Pancreas (tissue), 10 donors: ENCODE results near the gene DNM3. TPM values are rescaled to one million over a fixed set of nuclear protein-coding genes. Genes with fewer than 3 reads are reported as not detected.

ENCODE experiments used
- ATAC-seq, 4 donors: fragments of 200-7000 bp; cut with Tn5 transposase; one replicate each; pipeline versions ENCODE4 v1.8.0 to v1.9.1; 2020; ENCODE audit warnings: mild to moderate bottlenecking in 4 of 4, moderate library complexity in 4 of 4
- DNase-seq, 6 donors: peaks; one replicate each; pipeline ENCODE4 v3.0.0-alpha.2; 2020
- FAIRE-seq: peaks from 2 replicates; lab custom pipeline; 2012; peaks lifted over from hg19 to GRCh38; lab: Jason Lieb, UNC
- H3K27ac ChIP-seq, 4 donors: fragments of 200-600 bp; sonication (generic); 1 replicate in 3 of 4; 2 replicates in 1 of 4; pipeline versions ENCODE4 v1.5.0 to v1.8.0; 2020
- H3K27me3 ChIP-seq, 4 donors: fragments of 200-600 bp; one replicate each; pipeline ENCODE4 v1.8.0; 2021
- H3K36me3 ChIP-seq, 3 donors: fragments of 200-600 bp; sonication (generic) in 1 of 3; one replicate each; pipeline versions ENCODE4 v1.5.0 to v1.8.0; 2020 to 2021
- H3K4me1 ChIP-seq, 3 donors: fragments of 200-600 bp; one replicate each; pipeline ENCODE4 v1.8.0; 2021
- H3K4me3 ChIP-seq, 4 donors: fragments of 200-600 bp; sonication (generic) in 2 of 4; one replicate each; pipeline versions ENCODE4 v1.5.0 to v1.8.0; 2020 to 2021
- H3K9me3 ChIP-seq, 4 donors: fragments of 200-600 bp; one replicate each; pipeline ENCODE4 v1.8.0; 2021
- WGBS, 2 donors: extraction: QIAGEN DNeasy Blood & Tissue Kit; methylation state at CpG; one replicate each; pipeline ENCODE4 v1.1.7; 2013; 5-methylcytosine and 5-hydroxymethylcytosine counted together
- intact Hi-C, 3 donors: fragments of 100-400 bp; cut with DNase I; formaldehyde crosslinking; loops; one replicate each; pipeline versions ENCODE4 v1.11.1 to v1.14.2; 2022
- polyA plus RNA-seq, 2 donors: library from polyadenylated mRNA; stranded (reverse); fragments of 200-250 nt; gene quantifications; one replicate each; pipeline ENCODE4 v1.2.3, GENCODE V29; 2013
- total RNA-seq, 6 donors: library from RNA; stranded (reverse); fragmentation: NEBNext Ultra II Directional in 4 of 6; extraction: Animal tissue kit (Norgen Biotek cat#: 25700) in 4 of 6; gene quantifications; one replicate each; pipeline versions ENCODE4 v1.2.1 to v1.2.4, GENCODE V29; 2021 to 2023
- TF ChIP-seq, protein P1 (sequence below), 4 donors: fragments of 200-600 bp; sonication (generic) in 3 of 4; IDR thresholded peaks; one replicate each; pipeline versions ENCODE4 v1.5.0 to v1.8.0; 2021; ENCODE audit warnings: antibody characterized with exemption in 4 of 4
- donor health status: healthy with polysubstance abuse.
- donor health status: DM: no; HTN: no; CAD: no; lungs with moderate emphysema.
- donor health status: DM: no; HTN: no; CAD: no.
- donor health status: control.
- donor health status: control.
- donor health status: Bipolar disorder and iron deficiency.
- donor health status: DM: yes; HTN: yes; CAD: no.
- donor health status: DM: no; HTN: no; CAD: no.
- donor health status: DM: no; HTN: no; CAD: no.
- donor health status: DM: yes; HTN: yes; CAD: no.

Gene DNM3
- total and polyA plus RNA-seq, 8 donors, result 0.40 to 1.3 (median 0.78) TPM

DNA sequence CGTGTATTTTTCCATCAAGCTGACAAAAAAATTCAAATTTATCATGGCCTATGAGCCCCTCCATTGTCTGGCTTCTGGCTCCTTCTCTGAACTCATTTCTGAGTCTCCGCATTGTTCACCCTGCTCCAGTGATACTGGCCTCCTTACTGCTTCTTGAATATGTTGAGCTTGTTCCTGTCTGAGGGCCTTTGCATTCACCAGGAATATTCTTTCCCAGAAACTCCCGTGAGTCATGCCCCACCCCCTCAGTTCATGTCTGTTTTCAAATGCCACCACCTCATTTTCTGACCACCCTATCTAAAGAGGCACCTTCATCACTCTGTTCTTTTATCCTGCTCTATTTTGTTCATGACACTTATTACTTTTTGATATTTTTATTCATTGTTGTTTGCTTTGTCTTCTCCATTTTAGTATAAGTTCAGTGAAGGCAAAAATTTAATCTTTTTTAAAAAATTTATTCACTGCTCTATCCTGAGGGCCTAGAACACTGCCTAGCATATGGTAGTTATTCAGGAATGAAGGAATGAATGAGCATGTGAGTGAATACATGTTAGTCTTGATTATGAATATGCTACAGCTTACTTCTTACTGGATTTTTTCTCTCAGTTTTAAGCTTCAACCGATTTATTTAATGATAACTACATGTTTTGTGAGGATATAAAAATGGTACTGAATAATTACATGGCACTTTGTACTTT is 438.8 kb downstream of the DNM3 start:
- no peak for ATAC-seq
- no peak overlapping the region for H3K4me3 ChIP-seq
- no peaks in the 10 kb centered on the region for H3K9me3 ChIP-seq
- TF ChIP-seq, protein P1, sequence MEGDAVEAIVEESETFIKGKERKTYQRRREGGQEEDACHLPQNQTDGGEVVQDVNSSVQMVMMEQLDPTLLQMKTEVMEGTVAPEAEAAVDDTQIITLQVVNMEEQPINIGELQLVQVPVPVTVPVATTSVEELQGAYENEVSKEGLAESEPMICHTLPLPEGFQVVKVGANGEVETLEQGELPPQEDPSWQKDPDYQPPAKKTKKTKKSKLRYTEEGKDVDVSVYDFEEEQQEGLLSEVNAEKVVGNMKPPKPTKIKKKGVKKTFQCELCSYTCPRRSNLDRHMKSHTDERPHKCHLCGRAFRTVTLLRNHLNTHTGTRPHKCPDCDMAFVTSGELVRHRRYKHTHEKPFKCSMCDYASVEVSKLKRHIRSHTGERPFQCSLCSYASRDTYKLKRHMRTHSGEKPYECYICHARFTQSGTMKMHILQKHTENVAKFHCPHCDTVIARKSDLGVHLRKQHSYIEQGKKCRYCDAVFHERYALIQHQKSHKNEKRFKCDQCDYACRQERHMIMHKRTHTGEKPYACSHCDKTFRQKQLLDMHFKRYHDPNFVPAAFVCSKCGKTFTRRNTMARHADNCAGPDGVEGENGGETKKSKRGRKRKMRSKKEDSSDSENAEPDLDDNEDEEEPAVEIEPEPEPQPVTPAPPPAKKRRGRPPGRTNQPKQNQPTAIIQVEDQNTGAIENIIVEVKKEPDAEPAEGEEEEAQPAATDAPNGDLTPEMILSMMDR (IDR thresholded peaks at IDR 0.05), result no peak
- intact Hi-C loops, result no loop called here
- peaks cover 11 to 26% (median 15%) of the 10 kb centered on the region in 3 donors for H3K4me1 ChIP-seq
- H3K27ac ChIP-seq, result no peak overlapping the region
- WGBS, 2 donors, result 84 to 91% methylated on average over 4 of the region's 4 CpGs
- no peaks in the 10 kb centered on the region for H3K27me3 ChIP-seq
- no peak for DNase-seq
- H3K36me3 ChIP-seq, result no peaks in the 10 kb centered on the region
- FAIRE-seq, result no peak

DNA sequence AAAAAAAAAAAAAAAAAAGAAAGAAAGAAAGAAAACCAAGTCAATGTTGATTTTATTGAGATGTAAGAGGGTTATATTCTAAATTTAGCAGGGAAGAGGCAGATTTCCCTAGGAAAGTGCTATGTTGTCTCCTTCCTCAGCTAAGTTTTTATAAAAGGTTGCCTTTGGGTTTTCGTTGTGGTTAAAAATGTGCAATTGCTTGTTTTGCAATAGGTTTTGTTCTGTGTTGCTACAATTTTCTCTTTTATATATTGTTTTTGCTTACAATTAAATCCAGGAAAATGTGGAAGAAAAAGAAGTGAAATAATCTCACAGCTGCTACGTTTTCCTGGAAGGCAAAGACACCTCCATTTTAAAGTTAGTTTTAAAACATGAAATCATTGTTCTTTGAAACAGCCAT is 442.5 kb downstream of the DNM3 start:
- no peak for ATAC-seq
- no peaks in the 10 kb centered on the region for H3K36me3 ChIP-seq
- peaks cover 7 to 19% (median 8%) of the 10 kb centered on the region in 3 donors for H3K4me1 ChIP-seq
- no peak overlapping the region for H3K27ac ChIP-seq
- 88% methylated on average over 2 of the region's 2 CpGs for WGBS, 2 donors
- intact Hi-C loops, result no loop called here
- TF ChIP-seq, protein P1 (IDR thresholded peaks at IDR 0.05), result no peak
- DNase-seq, result no peak
- no peak overlapping the region for H3K4me3 ChIP-seq
- H3K27me3 ChIP-seq, result no peaks in the 10 kb centered on the region
- H3K9me3 ChIP-seq, result no peaks in the 10 kb centered on the region
- no peak for FAIRE-seq

DNA sequence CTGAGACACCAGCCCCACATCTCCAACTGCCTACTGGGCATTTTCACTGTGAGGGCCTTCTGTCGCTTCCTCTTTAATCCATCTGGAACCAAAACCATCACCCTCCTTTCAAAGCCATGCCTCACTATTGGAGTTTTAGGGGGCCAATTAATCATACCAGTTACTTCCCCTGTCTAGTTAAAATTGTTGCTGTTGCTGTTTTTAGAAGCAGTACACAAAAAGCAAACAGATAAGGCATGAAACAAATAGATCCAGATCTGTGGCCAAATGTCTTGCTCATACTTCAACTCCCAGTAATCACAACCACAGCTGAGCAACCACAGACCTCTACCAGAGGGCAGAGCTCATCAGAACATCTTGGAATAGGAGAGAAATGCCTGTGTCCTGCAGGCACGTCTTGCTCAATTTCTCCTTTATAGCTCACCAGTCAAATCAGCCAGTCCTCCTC is 445.4 kb downstream of the DNM3 start:
- Histone ChIP-seq H3K4me3 (no peak overlapping the region), H3K36me3 (no peaks in the 10 kb centered on the region), H3K27ac (peak overlapping the region in 2 of 4 donors; percentile 68 to 71), H3K4me1 (peaks cover 7 to 18% (median 8%) of the 10 kb centered on the region in 3 donors), H3K9me3 (no peaks in the 10 kb centered on the region), H3K27me3 (no peaks in the 10 kb centered on the region)
- peak; percentile 67 to 88 (median 86) for ATAC-seq
- no peak for FAIRE-seq
- DNase-seq, result peak in 2 of 6 donors; percentile 40 to 51
- TF ChIP-seq, protein P1 (IDR thresholded peaks at IDR 0.05), result no peak
- 35 to 45% methylated on average over 2 of the region's 2 CpGs for WGBS, 2 donors
- intact Hi-C loops, result no loop called here

DNA sequence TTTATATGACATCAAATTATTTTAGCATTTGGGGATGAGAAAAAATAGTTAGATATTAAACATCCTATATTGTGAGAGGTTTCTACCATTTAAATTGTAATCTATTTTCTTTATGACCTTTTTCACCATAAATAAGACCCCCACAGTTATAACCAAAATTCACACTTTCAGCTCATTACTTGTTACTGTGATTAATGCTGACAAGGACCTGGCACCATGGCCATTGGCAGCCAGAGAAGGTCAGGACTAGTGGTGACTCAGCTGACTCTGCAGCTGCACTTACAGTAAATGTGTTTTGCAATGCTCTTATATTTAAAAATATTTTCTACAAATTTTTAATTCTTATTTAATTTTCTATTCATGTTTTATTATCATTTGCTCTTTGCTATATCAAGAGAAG is 445.9 kb downstream of the DNM3 start:
- TF ChIP-seq, protein P1 (IDR thresholded peaks at IDR 0.05), result no peak
- intact Hi-C loops, result no loop called here
- FAIRE-seq (no peak), ATAC-seq (peak; percentile 90 to 96 (median 94)), DNase-seq (peak in 4 of 6 donors; percentile 70 to 77 (median 73))
- H3K27ac ChIP-seq, result peak overlapping the region in 2 of 4 donors; percentile 68 to 71
- no peaks in the 10 kb centered on the region for H3K36me3 ChIP-seq
- H3K4me3 ChIP-seq, result no peak overlapping the region
- no peaks in the 10 kb centered on the region for H3K9me3 ChIP-seq
- no peaks in the 10 kb centered on the region for H3K27me3 ChIP-seq
- peaks cover 7 to 18% (median 8%) of the 10 kb centered on the region in 3 donors for H3K4me1 ChIP-seq

DNA sequence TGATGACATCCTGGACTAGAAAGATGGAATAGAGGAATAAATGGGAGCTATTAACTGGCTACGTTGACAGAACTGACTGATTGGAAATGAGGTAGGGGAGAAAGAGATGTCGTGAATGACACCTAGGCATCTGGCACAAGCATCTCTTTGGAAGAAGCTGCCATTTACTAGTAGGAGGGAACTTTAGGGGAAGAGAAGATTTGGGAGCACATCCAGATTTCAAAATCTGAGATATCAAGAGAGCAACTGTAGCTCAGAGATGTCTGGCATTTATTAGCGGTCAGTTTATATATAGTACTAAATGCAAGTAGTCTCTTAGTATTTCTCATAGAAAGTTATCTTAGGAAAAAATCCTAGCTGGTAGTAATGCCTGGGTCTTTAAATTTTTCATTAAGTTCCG is 447.3 kb downstream of the DNM3 start:
- Histone ChIP-seq H3K4me3 (no peak overlapping the region), H3K4me1 (peaks cover 7 to 18% (median 8%) of the 10 kb centered on the region in 3 donors), H3K27ac (no peak overlapping the region), H3K36me3 (no peaks in the 10 kb centered on the region), H3K27me3 (no peaks in the 10 kb centered on the region), H3K9me3 (no peaks in the 10 kb centered on the region)
- intact Hi-C loops, result no loop called here
- TF ChIP-seq, protein P1 (IDR thresholded peaks at IDR 0.05), result no peak
- DNase-seq (no peak), FAIRE-seq (no peak), ATAC-seq (no peak)
- WGBS, 2 donors, result 94% methylated on average over 4 of the region's 4 CpGs
